NCI-H510A treated with DMSO at 0.1 percent for 48 hours (cell line): ENCODE measurements around the gene FERMT3.

Experiments used
- DNase-seq: peaks from one replicate; lab custom pipeline; 2025; lab: John Stamatoyannopoulos, UW

The FERMT3 gene

GRCh38 chr11:64220798-64221197 lies 14.3 kb downstream of the FERMT3 start:
- no peak for DNase-seq

- DNase-seq: no peak
Observed at GRCh38 chr11:64222651-64223000, 16.1 kb downstream of the FERMT3 start.

- no peak for DNase-seq
Observed at GRCh38 chr11:64223001-64223651, 16.6 kb downstream of the FERMT3 start.

- no peak for DNase-seq
Observed at GRCh38 chr11:64224151-64224890, 17.8 kb downstream of the FERMT3 start.

- DNase-seq: no peak
Observed at GRCh38 chr11:64224891-64225607, 18.5 kb downstream of the FERMT3 start.

- DNase-seq: peak; percentile 75
Observed at GRCh38 chr11:64225608-64226506, 19.3 kb downstream of the FERMT3 start, which contains the start of the genes NUDT22 and TRPT1. NUDT22 (plus strand) TSS chr11:64226274; CDS start chr11:64226653, 379 bp downstream. TRPT1 (minus strand) TSS chr11:64226186; CDS start chr11:64225860, 326 bp downstream.

- DNase-seq: peak; percentile 74
Observed at GRCh38 chr11:64226507-64227051, 20.1 kb downstream of the FERMT3 start.

- DNase-seq: no peak
Observed at GRCh38 chr11:64227405-64227956, 21.0 kb downstream of the FERMT3 start.

- no peak for DNase-seq
Observed at GRCh38 chr11:64229090-64229743, 22.7 kb downstream of the FERMT3 start.

- DNase-seq: no peak
Observed at GRCh38 chr11:64229744-64230170, 23.2 kb downstream of the FERMT3 start.

- DNase-seq: peak; percentile 95
Observed at GRCh38 chr11:64230171-64230984, 23.9 kb downstream of the FERMT3 start, which contains the start of gene DNAJC4. DNAJC4 (plus strand) TSS chr11:64230548; CDS start chr11:64230855, 307 bp downstream.

GRCh38 chr11:64230985-64231365 lies 24.5 kb downstream of the FERMT3 start:
- DNase-seq: no peak

- no peak for DNase-seq
Observed at GRCh38 chr11:64231546-64231945, 25.0 kb downstream of the FERMT3 start.

- DNase-seq: no peak
Observed at GRCh38 chr11:64232182-64232966, 25.9 kb downstream of the FERMT3 start.

GRCh38 chr11:64232967-64233315 lies 26.4 kb downstream of the FERMT3 start:
- no peak for DNase-seq

- DNase-seq: peak; percentile 39
Observed at GRCh38 chr11:64233913-64234586, 27.5 kb downstream of the FERMT3 start, which contains the start of gene VEGFB. VEGFB (plus strand) TSS chr11:64234584; CDS start chr11:64234834, 250 bp downstream.

- no peak for DNase-seq
Observed at GRCh38 chr11:64234647-64235379, 28.3 kb downstream of the FERMT3 start.
